IMR-90 (cell line): Measurements from ENCODE around the gene FCN1. TPM values are rescaled to one million over a fixed set of nuclear protein-coding genes. Genes with fewer than 3 reads are reported as not detected.

ENCODE experiments used
- ATAC-seq: fragments of 200-7000 bp; cut with Tn5 transposase; 2 replicates; pipeline ENCODE4 v1.9.1; 2020; ENCODE audit warnings: low read depth, mild to moderate bottlenecking, moderate library complexity
- BruUV-seq: library from RNA; stranded (reverse); fragments of 400-500 nt; replicated peaks from 2 replicates; lab custom pipeline; 2021; lab: Mats Ljungman, UMichigan
- CTCF ChIA-PET: fragments of 300-600 bp; formaldehyde crosslinking; extraction: SDS; loops from one replicate; lab custom pipeline; 2021; ENCODE audit warnings: antibody characterized with exemption; lab: Yijun Ruan, JAX
- POLR2A ChIA-PET: fragments of 300-600 bp; sonication (Branson Sonifier 250); formaldehyde crosslinking; loops from one replicate; lab custom pipeline; 2022; ENCODE audit warnings: antibody characterized with exemption; ENCODE audit not compliant: unreplicated experiment; lab: Charles Lee
- DNase-seq: peaks from one replicate; pipeline ENCODE4 v3.0.0; 2013
- H2AFZ ChIP-seq: replicated peaks from 2 replicates; pipeline ENCODE3; 2013; ENCODE audit warnings: low read length, mild to moderate bottlenecking; ENCODE audit not compliant: poor library complexity
- H2AK5ac ChIP-seq: 2 replicates; pipeline ENCODE4 v1.6.1; 2013; ENCODE audit warnings: low read depth, low read length, inconsistent platforms
- H2AK9ac ChIP-seq: replicated peaks from 2 replicates; pipeline ENCODE3; 2013; ENCODE audit warnings: mild to moderate bottlenecking, low read depth, low read length, moderate library complexity; ENCODE audit not compliant: poor library complexity
- H2BK120ac ChIP-seq: 2 replicates; pipeline ENCODE4 v1.6.1; 2013; ENCODE audit warnings: low read depth, low read length, inconsistent platforms
- H2BK15ac ChIP-seq: 3 replicates; pipeline ENCODE4 v1.6.1; 2013; ENCODE audit warnings: low read depth, low read length, inconsistent platforms
- H2BK20ac ChIP-seq: 2 replicates; pipeline ENCODE4 v1.6.1; 2013; ENCODE audit warnings: low read depth, mild to moderate bottlenecking, inconsistent platforms, low read length, moderate library complexity
- H2BK5ac ChIP-seq: 2 replicates; pipeline ENCODE4 v1.6.1; 2013; ENCODE audit warnings: mild to moderate bottlenecking, low read depth, low read length, inconsistent platforms; ENCODE audit not compliant: poor library complexity, severe bottlenecking
- H3K14ac ChIP-seq: replicated peaks from 2 replicates; pipeline ENCODE4 v1.6.1; 2013; ENCODE audit warnings: low read depth, low read length, inconsistent platforms
- H3K18ac ChIP-seq: 2 replicates; pipeline ENCODE4 v1.6.1; 2013; ENCODE audit warnings: low read depth, low read length, control low read depth
- H3K23ac ChIP-seq: 2 replicates; pipeline ENCODE4 v1.6.1; 2013; ENCODE audit warnings: low read depth, low read length, inconsistent platforms
- H3K27ac ChIP-seq: 2 replicates; pipeline ENCODE4 v1.5.1; 2013; ENCODE audit warnings: mild to moderate bottlenecking, control low read depth, low read length; ENCODE audit not compliant: insufficient read depth
- H3K27me3 ChIP-seq: 2 replicates; pipeline ENCODE4 v1.6.1; 2013; ENCODE audit warnings: low read length; ENCODE audit not compliant: control insufficient read depth, insufficient read depth
- H3K36me3 ChIP-seq: 2 replicates; pipeline ENCODE4 v1.6.1; 2013; ENCODE audit warnings: low read length, mixed read lengths; ENCODE audit not compliant: control insufficient read depth, insufficient read depth
- H3K4ac ChIP-seq: 2 replicates; pipeline ENCODE4 v1.6.1; 2013; ENCODE audit warnings: low read depth, low read length, inconsistent platforms
- H3K4me1 ChIP-seq: 2 replicates; pipeline ENCODE4 v1.6.1; 2013; ENCODE audit warnings: low read length, mixed read lengths; ENCODE audit not compliant: control insufficient read depth, insufficient read depth
- H3K4me2 ChIP-seq: 2 replicates; pipeline ENCODE4 v1.6.1; 2013; ENCODE audit warnings: low read depth, mild to moderate bottlenecking, control low read depth, low read length, moderate library complexity
- H3K4me3 ChIP-seq: 2 replicates; pipeline ENCODE4 v1.5.1; 2013; ENCODE audit warnings: low read depth, mild to moderate bottlenecking, control low read depth, low read length, moderate library complexity; ENCODE audit not compliant: insufficient read depth
- H3K56ac ChIP-seq: 2 replicates; pipeline ENCODE4 v1.6.1; 2013; ENCODE audit warnings: low read length, inconsistent platforms; ENCODE audit not compliant: insufficient read depth; ENCODE audit errors: extremely low read depth
- H3K79me1 ChIP-seq, 2 experiments: 2 replicates each; pipeline ENCODE4 v1.6.1; 2013; ENCODE audit warnings: low read length in 2 of 2, inconsistent platforms in 1 of 2, low read depth in 1 of 2
- H3K9ac ChIP-seq: 2 replicates; pipeline ENCODE4 v1.6.1; 2013; ENCODE audit warnings: low read depth, low read length, control low read depth
- H3K9me1 ChIP-seq: 2 replicates; pipeline ENCODE4 v1.6.1; 2013; ENCODE audit warnings: low read length, inconsistent platforms; ENCODE audit not compliant: insufficient read depth
- H3K9me3 ChIP-seq: 2 replicates; pipeline ENCODE4 v1.6.1; 2013; ENCODE audit warnings: low read length; ENCODE audit not compliant: control insufficient read depth, insufficient read depth
- H4K20me1 ChIP-seq: 2 replicates; pipeline ENCODE4 v1.6.1; 2013; ENCODE audit warnings: low read length, inconsistent platforms; ENCODE audit not compliant: insufficient read depth
- H4K5ac ChIP-seq: 2 replicates; pipeline ENCODE4 v1.6.1; 2013; ENCODE audit warnings: mild to moderate bottlenecking, low read depth, low read length, control low read depth
- H4K8ac ChIP-seq, 2 experiments: 2 replicates each; pipeline ENCODE4 v1.6.1; 2013; ENCODE audit warnings: low read depth in 2 of 2, low read length in 2 of 2, control low read depth in 1 of 2, inconsistent platforms in 1 of 2
- H4K91ac ChIP-seq: 2 replicates; pipeline ENCODE4 v1.6.1; 2013; ENCODE audit warnings: low read depth, low read length, inconsistent platforms; ENCODE audit not compliant: insufficient read depth
- CHD1 ChIP-seq: IDR thresholded peaks from 2 replicates; pipeline ENCODE4 v1.6.1; 2012; ENCODE audit warnings: low read depth, low read length, improper control_type of control experiment
- CTCF ChIP-seq: conservative IDR thresholded peaks from 2 replicates; pipeline ENCODE4 v1.5.1; 2012; ENCODE audit warnings: mild to moderate bottlenecking, low read depth, low read length, improper control_type of control experiment
- MAFK ChIP-seq: IDR thresholded peaks from 2 replicates; pipeline ENCODE4 v1.6.1; 2012; ENCODE audit warnings: low read depth, low read length, improper control_type of control experiment
- MAZ ChIP-seq: IDR thresholded peaks from 2 replicates; pipeline ENCODE4 v1.6.1; 2012; ENCODE audit warnings: low read depth, mild to moderate bottlenecking, low read length, improper control_type of control experiment, moderate library complexity, borderline replicate concordance
- MXI1 ChIP-seq: IDR thresholded peaks from 2 replicates; pipeline ENCODE4 v1.6.1; 2012; ENCODE audit warnings: low read depth, mild to moderate bottlenecking, low read length, moderate library complexity, borderline replicate concordance
- NFE2L2 ChIP-seq: fragments of 150-350 bp; IDR thresholded peaks from 2 replicates; pipeline ENCODE4 v1.6.1; 2016; ENCODE audit warnings: low read depth, mild to moderate bottlenecking, low read length
- POLR2A ChIP-seq: IDR thresholded peaks from 2 replicates; pipeline ENCODE4 v1.6.1; 2012; ENCODE audit warnings: mild to moderate bottlenecking, low read depth, low read length
- RCOR1 ChIP-seq: IDR thresholded peaks from 2 replicates; pipeline ENCODE4 v1.6.1; 2012; ENCODE audit warnings: mild to moderate bottlenecking, low read length, improper control_type of control experiment; ENCODE audit not compliant: insufficient replicate concordance
- RFX5 ChIP-seq: IDR thresholded peaks from 2 replicates; pipeline ENCODE4 v1.8.0; 2012; ENCODE audit warnings: low read depth, mild to moderate bottlenecking, low read length, moderate library complexity
- WGBS, 2 experiments: methylation state at CpG; one replicate each; pipeline versions ENCODE4 v1.1.5 to v1.1.7; 2013; ENCODE audit warnings: missing lambda C conversion rate in 2 of 2; ENCODE audit not compliant: insufficient read length in 1 of 2; ENCODE audit errors: extremely low coverage in 2 of 2; 5-methylcytosine and 5-hydroxymethylcytosine counted together
- dilution Hi-C: fragments of 300-500 bp; cut with HindIII; formaldehyde crosslinking; loops from one replicate; pipeline ENCODE4 v1.14.3; 2018; ENCODE audit warnings: low sequenced_read_pairs; ENCODE audit not compliant: unreplicated experiment
- in situ Hi-C: fragments of 300-500 bp; cut with MboI; formaldehyde crosslinking; loops from 3 replicates; pipeline ENCODE4 v1.14.3; 2019; ENCODE audit warnings: low sequenced_read_pairs, inconsistent platforms, mixed read lengths
- intact Hi-C: fragments of 100-400 bp; cut with micrococcal nuclease; formaldehyde crosslinking; loops from 2 replicates; pipeline ENCODE4 v1.10.0; 2022
- polyA plus RNA-seq, 3 experiments: library from polyadenylated mRNA; depleted of rRNA; stranded (reverse); fragments of >200 nt; gene quantifications; 2 replicates each; pipeline ENCODE4 v1.2.3, GENCODE V29; 2012; ENCODE audit warnings: low replicate concordance in 1 of 3
- total RNA-seq: library from RNA; depleted of rRNA; stranded (reverse); fragments of >200 nt; gene quantifications from 2 replicates; pipeline ENCODE4 v1.2.3, GENCODE V29; 2012

The FCN1 gene
- total and polyA plus RNA-seq, 2 of the 4 experiments (the other 2 are of a cell fraction) = not detected

GRCh38 chr9:134909511-134910481, 7.9 kb downstream of the FCN1 start:
- no peaks in the 10 kb centered on the region for H4K20me1 ChIP-seq
- WGBS, 2 experiments = 63% methylated on average over 6 of the region's 24 CpGs; no CpG with 5 or more reads in 1 of the 2 experiments
- CTCF ChIA-PET = no interaction called here

More at GRCh38 chr9:134909511-134910481, 7.9 kb downstream of the FCN1 start:
- Histone ChIP-seq H4K8ac (no peak overlapping the region), H3K9me1 (no peaks in the 10 kb centered on the region; the same call in 1 of the 2 replicates), H3K4me1 (no peaks in the 10 kb centered on the region), H3K56ac (no peak overlapping the region), H4K5ac (no peak overlapping the region), H3K18ac (no peak overlapping the region), H3K4me2 (no peak overlapping the region), H3K4me3 (no peak overlapping the region), H3K9ac (no peak overlapping the region), H3K36me3 (no peaks in the 10 kb centered on the region), H2AK5ac (no peak overlapping the region), H2BK5ac (no peak overlapping the region), H2BK20ac (no peak overlapping the region), H3K4ac (no peak overlapping the region), H3K27ac (no peak overlapping the region), H3K27me3 (peaks cover 45% of the 10 kb centered on the region), H3K14ac (no peak overlapping the region), H2AK9ac (no peak overlapping the region), H4K91ac (no peak overlapping the region), H2BK120ac (no peak overlapping the region), H3K79me1 (no peaks in the 10 kb centered on the region), H3K9me3 (no peaks in the 10 kb centered on the region), H2AFZ (no peak overlapping the region), H3K23ac (no peak overlapping the region), H2BK15ac (no peak overlapping the region)
- TF ChIP-seq MXI1 = no peak
- no peak for TF ChIP-seq RFX5
- no peak for TF ChIP-seq CTCF
- no peak for TF ChIP-seq MAZ
- no peak for TF ChIP-seq MAFK
- TF ChIP-seq RCOR1 = no peak
- no peak for TF ChIP-seq NFE2L2
- no peak for TF ChIP-seq POLR2A
- TF ChIP-seq CHD1 = no peak
- in situ Hi-C loops = no loop called here
- intact Hi-C loops = no loop called here
- BruUV-seq = no TSS peak
- dilution Hi-C loops = no loop called here
- ATAC-seq = no peak
- no peak for DNase-seq
- POLR2A ChIA-PET = no interaction called here
